Measurements from ENCODE around the gene WDR20.
"Not testable (repeated sequence)": the region's sequence is repeated elsewhere in the genome, so short reads cannot be mapped to it uniquely, and the experiment has no call there.

WDR20 gene

DNA sequence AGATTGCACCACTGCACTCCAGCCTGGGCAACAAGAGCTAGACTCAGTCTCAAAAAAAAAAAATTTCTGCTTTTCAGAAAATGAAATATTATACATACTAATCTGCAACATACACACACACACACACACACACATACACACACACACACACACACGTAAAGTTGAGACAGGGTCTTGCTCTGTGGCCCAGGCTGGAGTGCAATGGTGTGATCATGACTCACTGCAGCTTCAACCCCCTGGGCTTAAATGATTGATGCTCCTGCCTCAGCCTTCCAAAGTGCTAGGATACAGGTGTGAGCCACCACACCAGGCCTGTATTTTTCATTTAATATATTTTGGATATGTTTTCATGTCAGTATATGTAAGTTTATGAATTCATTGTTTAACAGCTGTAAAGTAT is 18.8 kb upstream of the WDR20 start:
- H3K27ac ChIP-seq = no peak overlapping the region
- no peak for TF ChIP-seq ZFX (IDR thresholded peaks at IDR 0.05; ENCODE audit: borderline replicate concordance)
- no peak for TF ChIP-seq CTCF (IDR thresholded peaks at IDR 0.05)

- TF ChIP-seq CTCF (IDR thresholded peaks at IDR 0.05) (no peak), ZFX (IDR thresholded peaks at IDR 0.05; ENCODE audit: borderline replicate concordance) (no peak)
- no peak overlapping the region for H3K27ac ChIP-seq
Observed at GRCh38 chr14:102121567-102121966, 18.1 kb upstream of the WDR20 start.

- TF ChIP-seq ZFX (IDR thresholded peaks at IDR 0.05; ENCODE audit: borderline replicate concordance) (no peak), CTCF (IDR thresholded peaks at IDR 0.05) (no peak)
- no peak overlapping the region for H3K27ac ChIP-seq
Observed at GRCh38 chr14:102124419-102124818, 15.3 kb upstream of the WDR20 start.

DNA sequence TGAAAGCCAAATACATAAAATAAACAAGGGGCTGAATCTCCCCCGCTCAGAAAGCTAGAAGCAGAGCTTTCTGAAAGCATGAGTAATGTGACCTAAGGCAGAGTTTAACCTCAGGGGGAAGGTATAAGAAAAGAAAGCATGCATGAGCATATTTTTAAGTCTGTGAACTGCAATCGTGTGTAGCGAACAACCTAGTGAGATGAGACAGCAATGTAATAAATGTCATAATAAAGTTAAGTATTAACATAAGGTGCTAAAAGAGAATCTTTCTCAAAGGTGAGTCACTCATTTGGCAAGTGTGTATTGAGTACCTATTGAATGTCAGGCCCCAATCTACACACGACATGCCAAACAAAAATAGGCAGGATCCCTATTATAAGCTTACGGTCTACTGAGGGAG is 14.2 kb upstream of the WDR20 start:
- TF ChIP-seq CTCF (IDR thresholded peaks at IDR 0.05) (no peak), ZFX (IDR thresholded peaks at IDR 0.05; ENCODE audit: borderline replicate concordance) (no peak)
- no peak overlapping the region for H3K27ac ChIP-seq

DNA sequence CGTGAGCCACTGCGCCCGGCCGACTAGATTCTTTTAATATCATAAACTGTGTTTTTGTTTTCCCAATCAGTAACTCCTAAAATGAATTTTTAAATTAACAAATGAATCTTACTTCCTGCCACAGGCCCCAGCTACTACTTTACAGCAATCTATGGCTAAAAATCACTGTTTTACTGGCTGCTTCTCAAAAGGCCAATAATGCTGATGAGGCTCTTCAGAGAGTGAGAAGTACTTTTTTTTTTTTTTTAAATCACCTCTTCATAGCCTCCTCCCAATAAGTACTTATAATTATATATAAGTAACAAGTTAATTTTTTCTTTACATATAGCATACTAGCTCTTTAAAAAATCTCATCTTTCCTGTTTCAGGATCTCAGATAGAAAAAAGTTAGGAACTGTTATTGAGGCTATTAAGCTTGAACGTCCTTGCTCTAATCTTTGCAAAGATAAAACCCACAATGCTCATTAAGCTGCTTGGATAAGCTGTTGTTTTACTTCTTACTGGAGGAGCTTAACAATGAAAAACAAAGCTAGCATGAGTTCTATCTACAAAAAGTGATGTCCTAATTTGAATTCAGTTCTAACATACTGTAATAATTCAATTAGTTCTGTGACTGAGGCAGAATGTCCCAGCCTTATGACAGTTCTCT is 12.8 kb upstream of the WDR20 start:
- H3K27ac ChIP-seq = no peak overlapping the region
- TF ChIP-seq CTCF (IDR thresholded peaks at IDR 0.05) (no peak), ZFX (IDR thresholded peaks at IDR 0.05; ENCODE audit: borderline replicate concordance) (no peak)

- TF ChIP-seq ZFX (IDR thresholded peaks at IDR 0.05; ENCODE audit: borderline replicate concordance) (no peak), CTCF (IDR thresholded peaks at IDR 0.05) (no peak)
- H3K27ac ChIP-seq = no peak overlapping the region
Observed at GRCh38 chr14:102131741-102132140, 8.0 kb upstream of the WDR20 start.

DNA sequence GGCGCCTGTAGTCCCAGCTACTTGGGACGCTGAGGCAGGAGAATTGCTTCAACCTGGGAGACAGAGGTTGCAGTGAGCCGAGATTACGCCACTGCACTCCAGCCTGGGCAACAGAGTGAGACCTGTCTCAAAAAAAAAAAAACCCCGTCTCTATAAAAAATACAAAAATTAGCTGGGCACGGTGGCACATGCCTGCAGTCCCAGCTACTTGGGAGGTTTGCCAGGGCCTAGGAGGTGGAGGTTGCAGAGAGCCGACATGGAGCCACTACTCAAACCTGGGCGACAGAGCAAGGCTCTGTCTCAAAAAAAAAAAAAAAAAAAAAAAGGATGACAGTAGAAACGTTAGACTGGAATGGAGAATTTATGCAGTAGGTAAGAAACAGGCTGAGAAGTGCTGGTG is 5.7 kb upstream of the WDR20 start:
- H3K27ac ChIP-seq = not testable (repeated sequence)

- H3K27ac ChIP-seq = not testable (repeated sequence)
Observed at GRCh38 chr14:102134719-102135118, 5.0 kb upstream of the WDR20 start.

DNA sequence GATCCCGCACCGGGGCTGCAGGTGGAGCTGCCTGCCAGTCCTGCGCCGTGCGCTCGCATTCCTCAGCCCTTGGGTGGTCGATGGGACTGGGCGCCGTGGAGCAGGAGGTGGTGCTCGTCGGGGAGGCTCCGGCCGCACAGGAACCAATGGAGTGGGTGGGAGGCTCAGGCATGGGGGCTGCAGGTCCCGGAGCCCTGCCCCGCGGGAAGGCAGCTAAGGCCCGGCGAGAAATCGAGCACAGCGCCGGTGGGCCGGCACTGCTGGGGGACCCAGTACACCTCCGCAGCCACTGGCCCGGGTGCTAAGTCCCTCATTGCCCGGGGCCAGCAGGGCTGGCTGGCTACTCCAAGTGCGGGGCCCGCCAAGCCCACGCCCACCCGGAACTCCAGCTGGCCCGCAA is 4.2 kb upstream of the WDR20 start:
- not testable (repeated sequence) for H3K27ac ChIP-seq
